SW480 (cell line): Measurements from ENCODE around the gene DNAJB6.

Experiments
- DNase-seq: peaks from one replicate; pipeline ENCODE4 v3.0.0-alpha.2; 2016; ENCODE audit warnings: low spot score

Gene DNAJB6

DNA sequence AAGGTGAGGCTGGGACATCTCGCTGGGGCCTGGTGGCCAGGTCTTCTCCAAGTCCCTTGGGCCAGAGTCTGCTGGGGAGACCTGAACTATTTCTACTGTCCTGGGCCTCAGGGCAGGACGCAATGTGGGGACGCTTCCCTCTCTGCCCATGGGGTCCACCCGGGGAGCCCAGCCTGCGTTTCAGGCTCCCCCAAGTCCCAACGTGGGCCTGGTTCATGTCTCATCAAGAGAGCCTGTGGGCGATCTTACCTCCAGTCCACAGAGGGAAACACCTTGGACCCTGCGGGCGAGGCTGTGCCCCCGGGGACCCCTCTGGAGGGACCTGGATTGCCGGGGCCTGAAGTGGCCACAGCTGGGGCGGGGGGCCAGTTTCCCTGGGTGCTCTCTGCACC lies 91.7 kb downstream of the DNAJB6 start:
- no peak for DNase-seq

DNA sequence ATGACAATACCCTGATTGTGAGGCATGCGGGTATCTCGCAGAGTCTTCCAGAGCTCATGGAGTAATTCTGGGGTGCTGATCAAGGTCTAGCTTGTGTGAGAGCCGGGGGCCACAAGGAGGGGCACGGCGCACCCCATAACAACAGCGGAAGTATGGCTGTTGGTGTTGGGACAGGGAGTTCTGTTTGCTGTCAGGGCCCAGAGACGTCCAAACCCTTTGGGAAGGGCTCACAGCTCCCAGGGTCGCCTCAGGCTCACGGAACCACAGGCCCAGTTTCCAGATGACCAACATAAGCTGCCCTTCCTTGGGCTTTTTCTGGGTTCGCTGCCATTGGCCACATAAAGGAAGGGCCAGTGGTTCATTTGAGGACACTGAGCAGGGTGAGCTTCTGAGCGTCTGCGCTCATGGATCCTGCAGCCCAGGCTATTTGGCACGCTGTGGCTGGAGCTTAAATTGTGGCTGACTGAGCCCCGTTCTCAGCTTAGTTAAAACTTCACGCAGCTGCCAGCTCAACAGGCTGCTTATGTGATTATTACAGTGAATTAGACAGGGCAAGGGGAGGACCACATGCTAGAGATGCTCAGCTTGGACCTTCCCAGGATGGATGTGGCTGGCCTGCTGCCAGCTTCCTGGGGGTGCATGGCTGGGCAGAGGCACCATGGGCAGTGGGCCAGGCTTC lies 92.3 kb downstream of the DNAJB6 start:
- no peak for DNase-seq

DNA sequence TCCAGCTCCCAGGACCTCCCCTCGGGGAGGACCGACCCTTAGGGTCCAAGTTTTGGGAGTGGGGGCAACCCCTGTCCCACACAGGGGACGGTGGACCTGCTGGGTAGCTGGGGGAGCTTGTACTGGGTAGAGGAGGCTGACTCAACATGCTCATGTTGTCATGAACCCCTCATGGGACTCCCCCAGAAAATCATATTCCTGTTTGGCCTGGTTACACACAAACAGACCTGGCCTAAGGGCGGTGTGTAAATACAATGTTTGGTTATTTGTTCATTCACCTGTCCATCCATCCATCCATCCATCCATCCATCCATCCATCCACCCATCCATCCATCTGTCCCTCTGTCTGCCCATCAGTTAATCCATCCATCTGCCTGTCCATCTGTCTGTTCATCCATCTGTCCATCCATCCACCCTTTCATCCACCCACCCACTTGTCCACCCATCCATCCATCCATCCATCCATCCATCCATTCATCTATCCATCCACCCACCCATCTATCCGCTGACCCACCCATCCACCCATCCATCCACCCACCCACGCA lies 92.9 kb downstream of the DNAJB6 start:
- DNase-seq, result no peak

DNA sequence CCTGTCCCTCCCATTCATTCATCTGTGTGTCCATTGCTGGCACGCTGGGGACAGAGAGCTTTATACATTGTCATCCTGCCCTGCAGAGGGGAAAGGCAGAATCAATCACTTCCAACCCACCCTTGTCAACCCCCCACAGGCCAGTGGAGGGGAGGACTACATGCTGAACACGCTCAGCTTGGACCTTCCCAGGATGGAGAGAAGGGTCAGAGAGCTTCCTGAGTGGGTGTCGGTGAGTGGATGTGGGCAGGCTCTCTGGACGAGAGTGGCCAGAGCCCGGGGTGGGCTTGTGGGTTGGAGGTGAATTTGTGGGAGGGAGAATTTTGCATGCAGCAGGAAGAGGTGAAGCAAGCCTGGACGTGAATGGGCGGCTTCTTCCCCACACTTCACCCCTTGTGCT lies 93.9 kb downstream of the DNAJB6 start:
- DNase-seq, result no peak

DNA sequence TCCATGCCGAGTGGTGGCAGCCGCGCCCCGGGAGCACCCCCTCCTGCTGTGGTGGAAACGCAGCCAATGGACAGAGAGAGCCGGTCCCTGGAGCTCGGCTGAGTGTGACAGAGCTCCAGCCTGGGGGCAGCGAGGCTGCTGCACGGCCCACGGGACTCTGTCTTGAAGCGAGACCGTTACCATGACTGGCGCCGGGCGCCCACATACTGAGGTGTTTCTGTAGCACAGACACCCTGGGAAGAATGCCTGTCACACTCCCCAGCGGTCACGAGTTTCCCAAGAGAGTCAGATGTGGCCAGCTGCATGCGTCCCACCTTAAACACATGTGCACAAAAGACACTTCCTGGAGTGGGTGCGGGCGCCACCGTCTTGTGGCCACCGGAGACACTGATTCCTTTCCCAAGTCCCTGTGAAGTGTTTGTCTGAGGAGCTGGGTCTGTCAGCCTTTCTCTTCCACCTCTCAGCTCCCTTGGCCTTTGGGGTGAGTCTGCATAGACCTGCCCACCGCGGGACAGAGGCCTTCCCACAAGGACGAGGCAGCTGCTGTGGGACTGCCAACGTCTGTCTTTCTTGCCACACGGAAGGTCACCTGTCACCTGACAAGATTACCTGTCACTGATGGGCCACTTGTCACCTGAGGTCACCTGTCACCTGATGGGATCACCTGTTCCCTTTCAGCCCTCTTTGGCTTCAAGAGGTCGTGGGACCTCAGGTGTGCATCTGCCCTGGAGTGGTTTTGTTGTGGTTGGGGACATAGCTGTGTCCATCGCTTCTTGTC lies 94.6 kb downstream of the DNAJB6 start:
- DNase-seq, result no peak

DNA sequence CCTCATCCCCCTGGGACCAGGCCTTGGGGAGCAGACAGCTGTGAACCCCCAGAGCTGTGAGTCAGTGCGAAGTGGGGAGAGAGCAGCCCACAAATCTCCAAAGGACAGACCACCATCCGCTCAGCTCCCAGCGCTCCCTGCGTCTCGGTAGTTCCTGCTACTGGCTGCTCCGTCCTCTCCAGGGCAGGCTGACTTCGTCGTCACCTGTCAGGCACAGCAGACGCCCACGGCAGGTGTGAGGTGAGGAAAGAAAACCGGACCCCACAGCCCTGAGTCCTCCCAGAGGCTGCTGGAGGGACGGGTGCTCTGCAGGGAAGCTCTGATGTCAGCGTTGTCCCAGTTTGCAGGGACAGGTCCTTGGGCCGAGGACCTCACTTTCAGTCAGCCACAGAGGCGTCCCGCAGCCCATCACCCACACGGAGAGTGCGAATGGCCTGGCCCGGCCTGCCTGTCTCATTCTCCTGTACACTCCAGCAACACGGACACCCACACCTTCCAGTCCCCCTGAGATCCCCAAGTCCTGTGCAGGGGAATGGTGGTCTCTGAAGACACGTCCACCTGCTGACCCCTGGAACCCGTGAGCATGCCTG lies 95.2 kb downstream of the DNAJB6 start:
- no peak for DNase-seq

DNA sequence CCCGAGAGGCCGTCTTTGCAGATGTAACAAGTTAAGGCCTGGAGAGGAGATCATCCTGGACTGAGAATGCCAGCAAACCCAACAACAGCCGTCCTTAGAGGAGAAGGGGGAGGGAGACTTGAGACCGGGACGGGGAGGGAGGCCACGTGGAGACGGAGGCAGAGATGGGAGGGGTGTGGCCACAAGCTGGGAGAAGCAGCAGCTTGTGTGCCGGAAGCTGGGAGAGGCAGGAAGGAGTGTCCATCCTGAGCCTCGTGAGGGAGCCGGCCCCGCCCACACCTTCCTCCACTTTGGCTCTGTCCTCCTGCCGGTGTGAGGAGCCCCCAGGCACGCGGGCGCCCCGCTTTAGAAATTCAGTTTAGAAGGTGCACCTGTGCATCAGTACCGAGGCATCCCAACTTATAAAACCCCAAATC lies 95.7 kb downstream of the DNAJB6 start:
- DNase-seq, result peak; percentile 81

DNA sequence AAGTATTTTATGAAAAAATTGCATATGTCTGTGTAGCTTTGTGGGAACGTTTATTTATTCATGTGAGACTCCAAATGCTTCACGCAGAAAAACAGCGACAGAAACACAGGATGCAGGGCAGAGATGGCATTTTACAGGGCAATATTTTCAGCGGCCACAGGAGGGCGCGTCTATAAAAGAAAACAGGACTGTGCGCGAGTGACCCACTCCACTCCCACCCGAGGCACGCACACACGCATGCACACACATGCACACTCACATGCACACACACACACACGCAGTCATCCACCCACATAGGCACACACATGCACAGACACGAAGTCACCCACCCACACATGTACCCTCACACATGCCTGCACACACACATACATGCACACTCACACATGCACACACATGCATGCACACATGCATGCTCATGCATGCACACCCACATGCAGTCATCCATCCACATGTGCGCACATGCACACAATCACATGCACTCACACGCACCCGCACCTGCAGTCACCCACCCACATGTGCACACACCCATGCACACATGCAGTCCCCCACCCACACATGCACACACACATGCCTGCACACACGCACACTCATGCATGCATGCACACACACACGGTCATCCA lies 96.3 kb downstream of the DNAJB6 start:
- peak; percentile 52 for DNase-seq

DNA sequence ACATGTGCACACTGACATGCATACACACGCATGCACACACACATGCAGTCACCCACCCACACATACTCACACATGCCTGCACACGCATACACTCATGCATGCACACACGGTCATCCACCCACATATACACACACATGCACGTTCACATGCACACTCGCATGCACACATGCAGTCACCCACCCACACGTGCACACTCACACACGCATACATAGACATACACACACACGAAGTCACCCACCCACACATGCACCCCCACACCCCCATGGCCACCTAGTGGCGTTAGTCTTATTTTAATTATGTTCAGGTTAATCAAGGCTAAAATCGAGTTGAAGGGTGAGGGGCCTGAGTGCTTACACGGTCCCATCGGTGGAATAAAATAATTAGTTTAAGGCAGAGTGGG lies 96.8 kb downstream of the DNAJB6 start:
- DNase-seq, result no peak

DNA sequence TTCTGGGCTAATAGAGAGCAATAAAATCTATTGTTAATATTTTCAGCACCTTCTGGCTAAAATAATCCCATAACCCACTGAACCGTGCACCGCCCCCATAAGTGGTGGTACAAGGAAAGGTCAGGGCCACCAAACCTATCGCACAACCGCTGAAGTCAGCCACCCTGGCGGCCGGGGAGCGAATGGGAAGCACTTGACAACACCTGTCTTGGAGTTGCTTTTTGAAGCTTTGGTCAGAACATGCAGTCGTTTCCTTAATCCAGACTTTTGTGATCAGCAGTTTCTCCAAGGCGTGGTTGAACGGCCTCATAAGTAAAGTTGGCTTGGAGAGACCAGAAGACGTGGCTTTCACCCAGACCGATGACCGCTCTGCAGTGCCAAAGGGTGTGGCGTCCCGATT lies 97.4 kb downstream of the DNAJB6 start:
- DNase-seq, result no peak

DNA sequence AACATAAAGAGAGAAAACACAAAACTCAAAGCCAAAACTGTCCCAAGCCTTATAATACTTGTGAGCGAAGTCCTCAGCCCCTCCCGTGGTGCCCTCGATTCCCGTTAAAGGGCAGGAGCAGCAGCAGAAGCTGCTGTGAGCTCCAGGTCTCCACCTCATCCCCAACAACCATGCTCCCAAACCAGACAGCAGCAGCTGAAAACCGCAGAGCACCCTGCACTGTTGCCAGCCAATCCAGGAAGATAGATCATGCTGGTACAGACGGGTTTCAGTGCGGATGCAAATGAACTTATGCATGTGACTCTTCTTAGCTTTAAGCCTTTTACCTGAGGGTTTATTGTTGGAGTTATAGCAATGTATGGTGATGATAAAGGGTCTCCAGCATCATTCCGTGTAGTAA lies 97.9 kb downstream of the DNAJB6 start:
- DNase-seq, result peak; percentile 28

DNA sequence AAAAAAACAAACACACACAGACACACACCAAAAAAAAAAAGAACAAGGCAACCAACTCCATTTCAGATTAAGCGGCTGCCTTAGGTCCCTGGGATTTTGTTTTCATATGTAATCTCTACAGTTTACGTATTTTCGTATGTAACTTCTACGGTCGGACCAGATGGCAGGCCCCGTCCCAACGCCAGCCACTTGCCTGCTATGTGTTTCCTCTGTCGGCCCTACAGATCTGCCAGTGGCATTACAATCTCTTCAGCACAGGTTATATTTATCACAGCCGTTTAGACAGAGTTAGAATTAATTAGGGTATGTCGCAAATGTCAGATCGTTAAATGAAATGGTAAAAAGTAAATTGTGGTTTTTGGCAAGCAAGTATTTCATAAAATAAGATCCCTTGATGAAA lies 99.3 kb downstream of the DNAJB6 start:
- no peak for DNase-seq

DNA sequence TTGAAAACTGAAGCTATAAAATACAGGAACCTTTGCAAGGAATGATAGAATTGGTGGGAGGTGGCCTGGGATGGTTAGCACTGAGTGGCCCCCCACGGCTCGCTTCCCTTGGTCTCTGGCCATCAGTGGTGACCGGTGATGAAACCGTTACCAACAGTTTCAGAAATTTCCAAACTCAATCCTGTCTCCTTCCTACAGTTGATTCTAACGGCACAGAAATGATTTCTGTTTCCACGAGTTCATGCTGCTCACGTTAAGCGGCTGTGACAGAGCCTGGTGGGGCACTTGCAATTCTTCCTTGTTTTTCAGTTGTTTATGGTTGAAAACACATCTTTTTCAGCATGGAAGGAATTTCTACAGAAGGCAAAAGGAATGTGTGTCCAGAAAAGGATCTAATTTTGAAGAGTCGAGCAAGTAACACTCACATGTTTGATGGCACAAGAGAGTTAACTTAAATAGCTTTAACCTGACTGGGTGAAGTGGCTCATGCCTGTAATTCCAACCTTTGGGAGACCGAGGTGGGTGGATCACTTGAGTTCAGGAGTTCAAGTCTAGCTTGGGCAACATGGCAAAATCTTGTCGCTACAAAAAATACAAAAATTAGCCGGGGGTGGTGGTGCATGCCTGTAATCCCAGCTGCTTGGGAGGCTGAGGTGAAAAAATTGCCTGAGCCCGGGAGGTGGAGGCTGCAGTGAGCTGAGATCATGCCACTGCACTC lies 100.1 kb downstream of the DNAJB6 start:
- no peak for DNase-seq

DNA sequence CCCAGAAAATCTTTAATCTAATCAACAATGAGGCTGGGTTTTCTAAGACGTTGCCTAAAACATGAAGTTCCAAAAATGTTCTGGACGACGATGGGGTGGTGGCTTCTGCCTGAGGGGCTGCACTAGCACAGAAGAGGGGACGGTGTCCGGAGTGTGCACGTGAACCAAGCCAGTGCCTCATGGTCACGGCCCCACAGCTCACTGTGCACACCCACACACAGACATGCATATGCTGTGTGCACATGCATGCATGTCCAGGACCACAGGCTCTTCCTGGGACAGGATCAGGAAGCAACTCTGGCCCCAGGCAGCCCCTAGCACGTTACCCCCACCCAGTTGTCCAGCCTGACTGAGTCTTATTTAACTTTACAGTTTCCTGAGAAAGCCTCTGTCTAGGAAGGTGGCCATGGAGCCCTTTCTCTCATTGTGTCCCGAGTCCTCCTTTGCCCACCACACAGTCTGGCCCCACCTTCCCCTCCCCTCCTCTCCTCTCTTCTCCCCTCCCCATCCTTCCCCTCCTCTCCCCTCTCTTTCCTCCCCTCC lies 100.8 kb downstream of the DNAJB6 start:
- no peak for DNase-seq

DNA sequence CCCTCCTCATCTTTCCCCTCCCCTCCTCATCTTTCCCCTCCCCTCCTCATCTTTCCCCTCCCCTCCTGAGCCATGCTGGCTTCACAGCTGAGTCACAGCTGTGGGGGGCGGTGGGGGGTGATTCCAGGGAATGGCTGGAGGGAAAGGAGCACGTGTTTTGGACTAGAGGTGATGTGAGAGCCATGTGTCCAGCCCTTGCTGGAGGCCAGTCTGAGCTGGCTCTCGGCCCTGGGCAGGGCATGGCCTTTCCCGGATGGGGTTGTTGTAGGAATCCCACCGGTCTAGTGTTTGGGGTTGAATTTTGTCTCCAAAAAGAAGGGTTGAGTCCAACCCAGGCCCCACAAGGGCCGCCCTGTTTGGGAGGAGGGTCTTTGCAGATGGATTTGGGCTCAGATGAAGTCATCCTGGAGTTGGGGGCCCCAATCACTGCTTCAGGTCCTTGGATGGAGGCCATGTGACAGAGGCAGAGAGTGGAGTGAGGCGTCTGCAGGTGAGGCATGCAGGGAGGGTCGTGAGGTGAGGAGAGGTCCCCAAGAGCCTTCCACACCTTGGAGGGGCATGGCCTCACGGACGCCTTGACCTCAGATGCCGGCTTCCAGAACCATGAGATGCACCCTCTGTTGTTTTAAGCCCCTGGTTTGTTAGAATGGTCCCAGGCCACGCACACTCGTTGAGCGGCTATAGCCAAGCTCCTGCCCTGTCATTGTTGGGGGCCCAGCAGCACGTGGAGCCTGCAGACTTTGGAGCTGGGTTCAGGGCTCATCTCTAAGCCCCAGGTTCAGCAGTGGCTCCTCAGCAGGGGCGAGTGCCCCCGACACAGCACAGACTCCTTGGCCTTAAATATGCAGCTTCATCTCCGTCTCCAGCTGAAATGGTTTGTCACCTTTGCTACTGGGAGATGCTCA lies 101.6 kb downstream of the DNAJB6 start:
- no peak for DNase-seq

DNA sequence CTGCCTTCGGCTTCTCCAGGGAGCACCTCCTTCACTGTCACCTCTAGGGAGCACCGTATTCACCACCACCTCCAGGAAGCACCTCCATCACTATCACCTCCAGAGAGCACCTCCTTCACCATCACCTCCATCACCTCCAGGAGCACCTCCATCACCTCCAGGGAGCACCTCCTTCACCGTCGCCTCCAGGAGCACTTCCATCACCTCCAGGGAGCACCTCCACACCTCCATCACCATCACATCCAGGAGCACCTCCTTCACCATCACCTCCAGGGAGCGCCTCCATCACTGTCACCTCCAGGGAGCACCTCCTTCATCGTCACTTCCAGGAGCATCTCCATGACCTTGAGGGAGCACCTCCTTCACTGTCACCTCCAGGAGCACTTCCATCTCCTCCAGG lies 102.3 kb downstream of the DNAJB6 start:
- DNase-seq, result no peak

DNA sequence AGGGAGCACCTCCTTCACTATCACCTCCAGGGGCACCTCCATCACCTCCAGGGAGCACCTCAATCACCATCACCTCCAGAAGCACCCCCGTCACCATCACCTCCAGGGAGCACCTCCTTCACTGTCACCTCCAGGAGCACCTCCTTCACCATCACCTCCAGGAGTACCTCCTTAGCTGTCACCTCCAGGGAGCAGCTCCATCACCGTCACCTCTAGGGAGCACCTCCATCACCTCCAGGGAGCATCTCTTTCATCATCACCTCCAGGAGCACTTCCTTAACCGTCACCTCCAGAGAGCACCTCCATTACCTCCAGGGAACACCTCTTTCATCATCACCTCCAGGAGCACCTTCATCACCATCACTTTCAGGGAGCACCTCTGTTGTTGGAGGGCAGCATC lies 103.0 kb downstream of the DNAJB6 start:
- DNase-seq, result no peak

DNA sequence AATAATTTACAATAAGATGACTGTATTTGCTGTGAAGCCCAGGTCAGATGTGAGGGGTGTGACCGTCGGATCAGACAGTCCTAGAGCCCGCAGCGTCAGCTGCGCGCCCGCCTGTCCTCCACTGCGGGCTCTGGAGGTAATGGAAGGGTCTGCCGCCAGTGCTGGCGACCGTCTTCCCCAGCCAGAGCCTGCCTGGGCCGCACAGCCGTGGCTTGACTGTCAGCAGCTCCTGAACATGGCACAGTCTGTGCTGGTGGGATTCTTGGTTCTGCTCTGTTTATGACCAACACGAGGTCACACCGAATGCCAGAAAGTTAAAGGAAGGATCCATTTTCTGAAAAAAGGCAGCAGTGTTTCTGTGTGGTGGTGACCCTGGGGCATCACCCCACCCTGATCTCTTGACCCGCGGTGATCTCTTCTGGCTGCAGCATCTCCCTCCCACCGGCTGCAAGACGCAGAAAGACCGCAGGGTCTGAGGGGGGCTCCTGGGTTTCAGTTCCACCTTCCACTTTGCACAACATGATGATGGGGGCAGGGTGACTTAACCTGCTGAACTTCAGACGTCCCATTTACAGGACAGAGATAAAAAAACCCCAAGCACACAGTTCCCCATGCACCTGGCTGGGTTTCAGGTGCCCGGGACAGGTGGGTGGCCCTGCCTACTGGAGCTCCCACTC lies 103.7 kb downstream of the DNAJB6 start:
- no peak for DNase-seq

DNA sequence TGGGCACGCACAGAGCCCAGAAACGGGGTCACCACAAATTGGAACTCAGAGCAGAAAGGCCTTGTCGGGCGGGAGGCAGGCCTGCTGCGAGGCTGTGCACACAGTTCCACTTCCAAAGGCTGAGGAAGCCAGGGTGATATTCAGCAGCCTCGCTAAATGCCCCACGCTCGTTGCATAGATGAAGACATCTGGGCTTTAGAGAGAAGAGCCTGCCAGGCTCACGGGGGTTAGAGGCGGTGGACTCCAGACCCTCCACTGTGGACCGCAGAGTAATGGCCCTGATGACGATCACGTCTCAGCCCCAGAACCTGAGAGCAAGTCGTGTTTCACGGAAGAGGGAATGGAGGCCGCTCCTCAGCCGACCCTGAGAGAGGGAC lies 104.2 kb downstream of the DNAJB6 start:
- no peak for DNase-seq

DNA sequence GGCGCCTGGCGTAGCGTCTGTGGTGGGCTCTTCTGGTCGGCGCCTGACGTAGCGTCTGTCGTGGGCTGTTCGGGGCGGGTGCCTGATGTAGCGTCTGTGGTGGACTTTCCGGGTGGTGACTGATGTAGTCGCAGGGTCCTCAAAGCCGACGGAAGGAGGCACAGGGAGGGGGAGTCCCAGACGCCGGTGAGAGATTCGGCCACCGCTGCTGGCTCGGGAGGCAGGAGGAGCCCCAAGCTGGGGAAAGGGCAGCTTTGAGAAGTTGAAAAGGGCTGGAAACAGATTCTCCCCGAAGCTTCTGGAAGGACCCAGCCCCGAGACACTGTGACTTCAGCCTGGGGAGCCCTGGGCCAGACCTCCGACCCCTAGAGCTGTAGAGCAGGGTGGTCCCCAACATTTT lies 105.7 kb downstream of the DNAJB6 start:
- no peak for DNase-seq
